ENCODE results near the gene SIT1.

GRCh38 chr9:35690294-35690613 is 39.5 kb upstream of the SIT1 start:
- TF ChIP-seq REST (IDR thresholded peaks at IDR 0.05; ENCODE audit: insufficient read depth in 1 of 2, low read depth in 2 of 2, low read length in 1 of 2) (no peak), CTCF (IDR thresholded peaks at IDR 0.05) (no peak), SIN3A (IDR thresholded peaks at IDR 0.05; ENCODE audit: borderline replicate concordance, insufficient read depth, low read depth, low read length) (no peak; the same call in 1 of the 2 replicates), POLR2AphosphoS5 (IDR thresholded peaks at IDR 0.05; ENCODE audit: low read depth, low read length) (no peak)

Measured in Panc1 (cell line).